Measurements from ENCODE around the gene GALNT16. TPM values are rescaled to one million over a fixed set of nuclear protein-coding genes. Genes with fewer than 3 reads are reported as not detected.
"Not testable (repeated sequence)": the region's sequence is repeated elsewhere in the genome, so short reads cannot be mapped to it uniquely, and the experiment has no call there.

Gene GALNT16
- total RNA-seq, 1 donor from 2014 or later = 3.5 TPM

- no peak for ATAC-seq
- peak overlapping the region; percentile 13 for H3K27ac ChIP-seq
- no peaks in the 10 kb centered on the region for H3K36me3 ChIP-seq
- no peaks in the 10 kb centered on the region for H3K9me3 ChIP-seq
- no peak for DNase-seq
- H3K4me1 ChIP-seq = no peaks in the 10 kb centered on the region
- TF ChIP-seq CTCF (IDR thresholded peaks at IDR 0.05) = no peak
- intact Hi-C loops (cut with DNase I) = no loop called here
- no peak overlapping the region for H3K4me3 ChIP-seq
- no peaks in the 10 kb centered on the region for H3K27me3 ChIP-seq (ENCODE audit: low read depth)
Measured at GRCh38 chr14:69287098-69288010, 27.4 kb downstream of the GALNT16 start.

GRCh38 chr14:69288011-69288771 lies 28.2 kb downstream of the GALNT16 start:
- no peak for DNase-seq
- Histone ChIP-seq H3K36me3 (no peaks in the 10 kb centered on the region), H3K27me3 (ENCODE audit: low read depth) (no peaks in the 10 kb centered on the region), H3K4me3 (no peak overlapping the region), H3K27ac (no peak overlapping the region), H3K4me1 (no peaks in the 10 kb centered on the region), H3K9me3 (no peaks in the 10 kb centered on the region)
- TF ChIP-seq CTCF (IDR thresholded peaks at IDR 0.05) = peak; percentile 32
- intact Hi-C loops (cut with DNase I) = no loop called here
- peak in 1 of 2 donors; percentile 45 for ATAC-seq

- H3K36me3 ChIP-seq = no peaks in the 10 kb centered on the region
- H3K9me3 ChIP-seq = no peaks in the 10 kb centered on the region
- no peaks in the 10 kb centered on the region for H3K27me3 ChIP-seq (ENCODE audit: low read depth)
- ATAC-seq (no peak), DNase-seq (no peak)
- no peaks in the 10 kb centered on the region for H3K4me1 ChIP-seq
- intact Hi-C loops (cut with DNase I) = no loop called here
- TF ChIP-seq CTCF (IDR thresholded peaks at IDR 0.05) = no peak
- H3K27ac ChIP-seq = no peak overlapping the region
- no peak overlapping the region for H3K4me3 ChIP-seq
Measured at GRCh38 chr14:69288956-69289705, 29.2 kb downstream of the GALNT16 start.

- intact Hi-C loops (cut with DNase I) = no loop called here
- ATAC-seq (no peak), DNase-seq (no peak)
Measured at GRCh38 chr14:69289811-69290520, 30.0 kb downstream of the GALNT16 start.

GRCh38 chr14:69290881-69291280 lies 30.9 kb downstream of the GALNT16 start:
- DNase-seq; H3K4me1 ChIP-seq; H3K9me3 ChIP-seq; H3K27ac ChIP-seq; H3K36me3 ChIP-seq; H3K4me3 ChIP-seq; H3K27me3 ChIP-seq (ENCODE audit: low read depth); ATAC-seq; intact Hi-C loops (cut with DNase I): not testable (repeated sequence)

More at GRCh38 chr14:69289811-69290520, 30.0 kb downstream of the GALNT16 start:
- Histone ChIP-seq H3K27ac (no peak overlapping the region), H3K36me3 (no peaks in the 10 kb centered on the region), H3K4me3 (no peak overlapping the region), H3K9me3 (no peaks in the 10 kb centered on the region), H3K4me1 (no peaks in the 10 kb centered on the region), H3K27me3 (ENCODE audit: low read depth) (no peaks in the 10 kb centered on the region)
- TF ChIP-seq CTCF (IDR thresholded peaks at IDR 0.05) = no peak

Data from lower lobe of right lung (tissue), 2 donors.